Nephron (organoid): ENCODE measurements around the gene FKBP10.

Source experiments
- H3K27ac Mint-ChIP-seq, 3 experiments: 2 replicates each; pipeline ENCODE4 v1.8.0; 2020; ENCODE audit warnings: mixed read lengths in 3 of 3, mild to moderate bottlenecking in 2 of 3, moderate library complexity in 1 of 3
- H3K27me3 Mint-ChIP-seq: 2 replicates; pipeline ENCODE4 v1.8.0; 2021; ENCODE audit warnings: low read depth, mild to moderate bottlenecking, moderate library complexity, mixed read lengths
- H3K36me3 Mint-ChIP-seq: 2 replicates; pipeline ENCODE4 v1.8.0; 2020; ENCODE audit warnings: low read depth, mixed read lengths
- H3K4me1 Mint-ChIP-seq: 2 replicates; pipeline ENCODE4 v1.8.0; 2020; ENCODE audit warnings: mixed read lengths
- H3K4me3 Mint-ChIP-seq, 3 experiments: 2 replicates each; pipeline ENCODE4 v1.8.0; 2020; ENCODE audit warnings: mild to moderate bottlenecking in 3 of 3, mixed read lengths in 3 of 3, moderate library complexity in 2 of 3
- H3K9me3 Mint-ChIP-seq: 2 replicates; pipeline ENCODE4 v1.8.0; 2020; ENCODE audit warnings: mixed read lengths
- CTCF ChIP-seq, 3 experiments: fragments of 200-600 bp; sonication (generic); IDR thresholded peaks; one replicate each; pipeline ENCODE4 v1.5.0; 2021; ENCODE audit warnings: antibody characterized with exemption in 3 of 3; ENCODE audit not compliant: unreplicated experiment in 3 of 3

FKBP10 gene

DNA sequence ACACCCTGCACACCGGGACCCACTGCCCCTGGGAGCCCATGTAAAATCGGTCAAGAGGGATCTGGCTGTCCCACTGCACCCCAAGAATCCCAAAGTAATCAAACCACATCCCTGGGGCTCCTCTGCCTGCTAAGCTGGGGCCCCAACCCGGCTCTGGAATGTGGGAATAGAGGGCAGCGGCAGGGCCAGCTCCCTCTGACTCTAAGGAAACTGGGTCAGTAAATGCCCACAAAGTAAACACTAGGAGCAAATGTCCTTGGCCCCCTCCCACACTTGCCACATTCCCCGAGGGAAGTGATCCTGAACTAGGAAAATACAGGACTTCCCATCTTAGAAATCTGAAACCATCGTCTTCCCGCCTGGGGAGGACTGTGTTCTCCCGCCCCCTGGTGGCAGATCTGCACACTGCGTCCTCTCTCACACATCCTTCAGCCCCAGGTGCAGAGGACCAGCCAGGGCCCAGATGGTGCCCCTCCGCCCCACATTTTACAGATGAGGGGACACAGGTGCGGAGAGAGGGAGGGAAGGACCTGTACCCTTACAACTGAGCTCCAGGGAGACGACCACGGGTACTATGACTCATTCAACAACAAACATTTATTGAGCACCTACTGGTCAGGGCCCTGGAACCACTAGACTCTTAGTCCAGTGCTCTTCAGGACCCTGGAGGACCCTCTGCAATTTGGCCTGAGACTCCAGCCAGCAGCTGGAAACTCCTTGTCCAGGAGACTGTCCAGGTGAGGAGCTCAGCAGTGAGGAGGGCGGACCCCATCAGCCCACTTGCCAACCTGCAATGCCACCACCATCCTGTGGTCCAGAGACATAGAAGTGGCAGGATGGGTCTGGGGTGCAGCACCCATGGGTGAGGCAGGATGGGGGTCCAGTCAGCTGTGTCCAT lies 11.2 kb upstream of the FKBP10 start:
- H3K36me3 Mint-ChIP-seq = peaks cover 15% of the 10 kb centered on the region
- H3K4me3 Mint-ChIP-seq = peak overlapping the region; percentile 29 to 67 (median 65)
- H3K4me1 Mint-ChIP-seq = peaks cover 19% of the 10 kb centered on the region
- H3K27ac Mint-ChIP-seq = peak overlapping the region; percentile 81 to 96 (median 82)
- H3K9me3 Mint-ChIP-seq = no peaks in the 10 kb centered on the region
- H3K27me3 Mint-ChIP-seq = peaks cover 3% of the 10 kb centered on the region
- peak; percentile 92 to 98 (median 95) for TF ChIP-seq CTCF (IDR thresholded peaks at IDR 0.05; ENCODE audit: unreplicated experiment in 3 of 3)

- peaks cover 22% of the 10 kb centered on the region for H3K36me3 Mint-ChIP-seq
- H3K4me3 Mint-ChIP-seq = no peak overlapping the region
- no peak for TF ChIP-seq CTCF (IDR thresholded peaks at IDR 0.05; ENCODE audit: unreplicated experiment in 3 of 3)
Observed at GRCh38 chr17:41803049-41804020, 9.5 kb upstream of the FKBP10 start.

GRCh38 chr17:41806685-41807445 lies 5.9 kb upstream of the FKBP10 start:
- no peak overlapping the region for H3K4me3 Mint-ChIP-seq
- H3K27me3 Mint-ChIP-seq = no peaks in the 10 kb centered on the region
- H3K9me3 Mint-ChIP-seq = no peaks in the 10 kb centered on the region
- peaks cover 29% of the 10 kb centered on the region for H3K36me3 Mint-ChIP-seq
- TF ChIP-seq CTCF (IDR thresholded peaks at IDR 0.05; ENCODE audit: unreplicated experiment in 3 of 3) = no peak
- peaks cover 19% of the 10 kb centered on the region for H3K4me1 Mint-ChIP-seq
- no peak overlapping the region for H3K27ac Mint-ChIP-seq

More at GRCh38 chr17:41803049-41804020, 9.5 kb upstream of the FKBP10 start:
- peaks cover 3% of the 10 kb centered on the region for H3K27me3 Mint-ChIP-seq
- peak overlapping the region in 1 of 3 experiments; percentile 70 for H3K27ac Mint-ChIP-seq
- no peaks in the 10 kb centered on the region for H3K9me3 Mint-ChIP-seq
- H3K4me1 Mint-ChIP-seq = peaks cover 19% of the 10 kb centered on the region

- no peak for TF ChIP-seq CTCF (IDR thresholded peaks at IDR 0.05; ENCODE audit: unreplicated experiment in 3 of 3)
- Mint-ChIP-seq H3K27ac (peak overlapping the region in 2 of 3 experiments; percentile 43 to 76), H3K4me3 (peak overlapping the region; percentile 84 to 99 (median 84)), H3K27me3 (no peaks in the 10 kb centered on the region), H3K36me3 (peaks cover 23% of the 10 kb centered on the region), H3K4me1 (peaks cover 30% of the 10 kb centered on the region), H3K9me3 (no peaks in the 10 kb centered on the region)
Observed at GRCh38 chr17:41810659-41811548, 1.9 kb upstream of the FKBP10 start.
